ENCODE data around the gene ABHD16A. TPM values are rescaled to one million over a fixed set of nuclear protein-coding genes. Genes with fewer than 3 reads are reported as not detected.

The ABHD16A gene
- total RNA-seq, 1 experiment from 2014 or later, result 89.9 TPM

DNA sequence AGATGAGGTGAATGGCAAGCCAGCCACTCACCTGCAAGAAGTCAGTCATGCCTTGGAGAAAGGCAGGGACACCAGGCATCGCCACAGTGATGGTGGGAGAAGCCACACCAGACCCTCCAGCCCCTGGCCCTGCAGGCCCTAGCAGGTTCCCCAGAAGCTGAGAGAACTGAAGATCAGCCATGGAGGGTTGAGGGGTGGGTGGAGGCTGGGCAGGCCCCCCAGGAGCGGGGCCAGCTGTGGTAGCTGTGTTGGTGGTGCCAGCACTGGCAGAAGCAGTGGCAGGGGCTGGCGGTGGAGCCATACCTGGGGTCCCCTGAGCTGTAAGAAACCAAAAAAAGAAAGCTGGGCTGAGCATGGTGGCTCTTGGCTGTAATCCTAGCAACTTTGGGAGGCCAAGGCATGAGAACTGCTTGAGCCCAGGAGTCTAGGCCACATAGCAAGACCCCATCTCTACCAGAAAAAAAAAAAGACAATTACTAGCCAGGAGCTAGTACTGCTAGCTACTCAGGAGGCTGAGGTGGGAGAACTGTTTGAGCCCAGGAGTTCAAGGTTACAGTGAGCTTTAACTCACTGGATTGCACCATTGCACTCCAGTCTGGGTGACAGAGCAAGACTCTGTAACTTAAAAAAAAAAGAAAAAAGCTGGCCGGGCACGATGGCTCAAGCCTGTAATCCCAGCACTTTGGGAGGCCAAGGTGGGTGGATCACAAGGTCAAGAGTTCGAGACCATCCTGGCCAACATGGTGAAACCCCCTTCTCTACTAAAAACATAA, 60.1 kb downstream of the ABHD16A start:
- CTCF ChIA-PET, result no interaction called here

DNA sequence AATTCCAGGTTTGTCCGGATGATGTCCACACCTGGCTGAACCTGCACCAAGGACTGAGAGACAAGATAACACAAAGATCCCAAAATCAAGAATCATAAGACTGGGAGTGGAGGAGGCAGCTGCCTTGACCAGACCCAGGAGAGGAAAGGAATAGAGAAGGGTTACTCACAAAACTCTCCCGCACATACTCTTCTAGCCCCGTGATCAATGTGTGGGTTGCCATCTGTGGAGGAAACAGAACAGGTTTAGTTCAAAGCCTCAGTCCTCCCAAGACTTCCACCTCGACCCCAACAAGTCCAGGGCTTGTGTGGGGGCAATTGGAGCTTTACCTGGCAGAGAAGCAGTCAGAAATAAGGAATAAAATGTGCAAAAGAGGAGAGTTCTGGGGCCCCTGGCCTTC, 61.8 kb downstream of the ABHD16A start:
- Mint-ChIP-seq H3K4me1 (ENCODE audit: low read depth, unreplicated experiment) (no peaks in the 10 kb centered on the region), H3K27ac (ENCODE audit: unreplicated experiment) (no peak overlapping the region), H3K27me3 (ENCODE audit: unreplicated experiment) (no peaks in the 10 kb centered on the region), H3K9me3 (ENCODE audit: low read depth, unreplicated experiment) (no peaks in the 10 kb centered on the region), H3K36me3 (ENCODE audit: insufficient read depth, unreplicated experiment) (peaks cover 90% of the 10 kb centered on the region), H3K4me3 (ENCODE audit: low read depth, unreplicated experiment) (no peak overlapping the region)
- no peak for DNase-seq
- CTCF ChIA-PET, result no interaction called here
- no TSS peak for BruUV-seq (replicated peaks)
- intact Hi-C loops (cut with micrococcal nuclease; ENCODE audit: unreplicated experiment), result no loop called here
- TF ChIP-seq, protein P1, sequence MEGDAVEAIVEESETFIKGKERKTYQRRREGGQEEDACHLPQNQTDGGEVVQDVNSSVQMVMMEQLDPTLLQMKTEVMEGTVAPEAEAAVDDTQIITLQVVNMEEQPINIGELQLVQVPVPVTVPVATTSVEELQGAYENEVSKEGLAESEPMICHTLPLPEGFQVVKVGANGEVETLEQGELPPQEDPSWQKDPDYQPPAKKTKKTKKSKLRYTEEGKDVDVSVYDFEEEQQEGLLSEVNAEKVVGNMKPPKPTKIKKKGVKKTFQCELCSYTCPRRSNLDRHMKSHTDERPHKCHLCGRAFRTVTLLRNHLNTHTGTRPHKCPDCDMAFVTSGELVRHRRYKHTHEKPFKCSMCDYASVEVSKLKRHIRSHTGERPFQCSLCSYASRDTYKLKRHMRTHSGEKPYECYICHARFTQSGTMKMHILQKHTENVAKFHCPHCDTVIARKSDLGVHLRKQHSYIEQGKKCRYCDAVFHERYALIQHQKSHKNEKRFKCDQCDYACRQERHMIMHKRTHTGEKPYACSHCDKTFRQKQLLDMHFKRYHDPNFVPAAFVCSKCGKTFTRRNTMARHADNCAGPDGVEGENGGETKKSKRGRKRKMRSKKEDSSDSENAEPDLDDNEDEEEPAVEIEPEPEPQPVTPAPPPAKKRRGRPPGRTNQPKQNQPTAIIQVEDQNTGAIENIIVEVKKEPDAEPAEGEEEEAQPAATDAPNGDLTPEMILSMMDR (IDR thresholded peaks at IDR 0.05; ENCODE audit: unreplicated experiment), result no peak

More for the DNA sequence above, 60.1 kb downstream of the ABHD16A start:
- no peak for DNase-seq
- BruUV-seq (replicated peaks), result no TSS peak
- Mint-ChIP-seq H3K36me3 (ENCODE audit: insufficient read depth, unreplicated experiment) (peaks cover 90% of the 10 kb centered on the region), H3K4me1 (ENCODE audit: low read depth, unreplicated experiment) (no peaks in the 10 kb centered on the region), H3K4me3 (ENCODE audit: low read depth, unreplicated experiment) (no peak overlapping the region), H3K27me3 (ENCODE audit: unreplicated experiment) (no peaks in the 10 kb centered on the region), H3K9me3 (ENCODE audit: low read depth, unreplicated experiment) (no peaks in the 10 kb centered on the region), H3K27ac (ENCODE audit: unreplicated experiment) (no peak overlapping the region)
- TF ChIP-seq, protein P1 (IDR thresholded peaks at IDR 0.05; ENCODE audit: unreplicated experiment), result no peak
- intact Hi-C loops (cut with micrococcal nuclease; ENCODE audit: unreplicated experiment), result no loop called here

DNA sequence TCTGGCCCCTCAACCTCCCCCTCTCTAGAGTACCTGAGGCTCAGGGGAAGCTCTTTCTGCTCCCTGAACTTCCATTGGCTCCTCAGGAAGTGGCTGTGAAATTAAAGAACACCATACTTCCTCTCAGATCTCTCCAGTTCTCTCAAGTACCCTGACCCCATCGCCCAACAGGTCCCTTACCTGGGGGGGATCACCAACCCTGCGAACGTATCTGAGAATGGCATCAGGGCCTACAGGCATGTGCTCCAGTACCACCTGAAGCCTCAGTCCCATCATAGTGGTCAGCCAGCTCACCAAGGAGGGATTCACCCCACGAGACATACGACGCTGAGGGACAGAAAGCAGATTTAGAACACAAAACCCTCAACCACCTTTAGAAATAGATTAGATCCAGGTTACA, 62.5 kb downstream of the ABHD16A start:
- Mint-ChIP-seq H3K27ac (ENCODE audit: unreplicated experiment) (no peak overlapping the region), H3K9me3 (ENCODE audit: low read depth, unreplicated experiment) (no peaks in the 10 kb centered on the region), H3K27me3 (ENCODE audit: unreplicated experiment) (no peaks in the 10 kb centered on the region), H3K36me3 (ENCODE audit: insufficient read depth, unreplicated experiment) (peaks cover 92% of the 10 kb centered on the region), H3K4me1 (ENCODE audit: low read depth, unreplicated experiment) (no peaks in the 10 kb centered on the region), H3K4me3 (ENCODE audit: low read depth, unreplicated experiment) (no peak overlapping the region)
- DNase-seq, result no peak
- TSS peak; percentile 77 for BruUV-seq (replicated peaks)
- intact Hi-C loops (cut with micrococcal nuclease; ENCODE audit: unreplicated experiment), result no loop called here
- CTCF ChIA-PET, result interaction anchor here (1.4 kb wide), 1 partner anchor 20 kb away, joined by 3 read pairs; the partner anchor contains the start of gene C6orf47
- TF ChIP-seq, protein P1 (IDR thresholded peaks at IDR 0.05; ENCODE audit: unreplicated experiment), result no peak

DNA sequence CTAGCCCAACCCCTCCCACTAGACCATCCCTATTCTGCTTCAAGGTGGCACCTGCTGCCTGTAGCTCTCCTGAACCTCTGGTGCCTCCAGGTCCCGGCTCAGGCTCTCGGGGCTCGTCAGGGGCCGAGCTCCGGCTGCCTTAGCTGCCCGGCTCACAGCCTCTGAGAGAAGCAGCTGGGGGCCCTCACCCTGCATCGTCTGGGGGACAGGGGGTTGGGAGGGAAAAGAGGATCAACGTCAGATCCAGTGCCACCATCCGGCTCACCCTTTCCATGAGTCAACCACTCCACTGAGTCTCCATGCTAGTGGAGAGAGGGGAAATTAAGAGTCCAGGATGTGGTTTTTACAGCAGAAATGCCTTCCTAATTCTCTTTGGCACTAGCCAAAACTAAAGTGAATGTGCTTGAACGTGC, 63.7 kb downstream of the ABHD16A start:
- TF ChIP-seq, protein P1 (IDR thresholded peaks at IDR 0.05; ENCODE audit: unreplicated experiment), result no peak
- DNase-seq, result no peak
- BruUV-seq (replicated peaks), result no TSS peak
- no peak overlapping the region for H3K4me3 Mint-ChIP-seq (ENCODE audit: low read depth, unreplicated experiment)
- no peak overlapping the region for H3K27ac Mint-ChIP-seq (ENCODE audit: unreplicated experiment)
- intact Hi-C loops (cut with micrococcal nuclease; ENCODE audit: unreplicated experiment), result no loop called here
- H3K36me3 Mint-ChIP-seq (ENCODE audit: insufficient read depth, unreplicated experiment), result peaks cover 92% of the 10 kb centered on the region
- H3K9me3 Mint-ChIP-seq (ENCODE audit: low read depth, unreplicated experiment), result no peaks in the 10 kb centered on the region
- no peaks in the 10 kb centered on the region for H3K4me1 Mint-ChIP-seq (ENCODE audit: low read depth, unreplicated experiment)
- no peaks in the 10 kb centered on the region for H3K27me3 Mint-ChIP-seq (ENCODE audit: unreplicated experiment)
- CTCF ChIA-PET, result interaction anchor here (0.6 to 1.4 kb wide), 6 partner anchors 12 to 726 kb away, joined by 3 to 6 read pairs (median 4); partner anchors contain the start of genes C6orf47, NEU1 and VARS2
